SU-DHL-6 (cell line): ENCODE measurements around the gene SOHLH2.

ENCODE experiments used
- EZH2phosphoT487 ChIP-seq: fragments of 200-600 bp; sonication (generic), shearing (Covaris generic); conservative IDR thresholded peaks from 2 replicates; pipeline ENCODE4 v1.6.1; 2018; ENCODE audit warnings: mild to moderate bottlenecking, antibody characterized with exemption, low read length, moderate library complexity, mixed read lengths
- TF ChIP-seq, protein P1 (sequence below): fragments of 200-600 bp; sonication (generic); IDR thresholded peaks from one replicate; pipeline ENCODE4 v1.5.1; 2017; ENCODE audit warnings: antibody characterized with exemption, mild to moderate bottlenecking, low read length, moderate library complexity; ENCODE audit not compliant: insufficient read depth, poor library complexity, severe bottlenecking

DNA sequence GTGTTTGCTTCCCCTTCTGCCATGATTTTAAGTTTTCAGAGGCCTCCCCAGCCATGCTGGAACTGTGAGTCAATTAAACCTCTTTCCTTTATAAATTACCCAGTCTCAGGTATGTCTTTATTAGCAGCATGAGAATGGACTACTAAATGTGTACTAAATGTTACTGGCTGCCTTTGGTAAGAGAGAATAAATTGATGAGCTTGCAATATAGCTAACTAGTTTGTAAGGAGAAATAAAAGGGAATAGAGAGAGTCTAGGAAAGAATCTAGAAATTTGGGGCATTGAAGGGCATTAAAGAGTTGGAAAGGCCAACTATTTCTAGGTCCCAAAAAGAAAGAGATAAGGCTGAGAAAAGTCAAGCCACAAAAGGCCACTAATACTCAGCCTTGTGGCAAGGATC is 5.5 kb upstream of the SOHLH2 start:
- TF ChIP-seq, protein P1, sequence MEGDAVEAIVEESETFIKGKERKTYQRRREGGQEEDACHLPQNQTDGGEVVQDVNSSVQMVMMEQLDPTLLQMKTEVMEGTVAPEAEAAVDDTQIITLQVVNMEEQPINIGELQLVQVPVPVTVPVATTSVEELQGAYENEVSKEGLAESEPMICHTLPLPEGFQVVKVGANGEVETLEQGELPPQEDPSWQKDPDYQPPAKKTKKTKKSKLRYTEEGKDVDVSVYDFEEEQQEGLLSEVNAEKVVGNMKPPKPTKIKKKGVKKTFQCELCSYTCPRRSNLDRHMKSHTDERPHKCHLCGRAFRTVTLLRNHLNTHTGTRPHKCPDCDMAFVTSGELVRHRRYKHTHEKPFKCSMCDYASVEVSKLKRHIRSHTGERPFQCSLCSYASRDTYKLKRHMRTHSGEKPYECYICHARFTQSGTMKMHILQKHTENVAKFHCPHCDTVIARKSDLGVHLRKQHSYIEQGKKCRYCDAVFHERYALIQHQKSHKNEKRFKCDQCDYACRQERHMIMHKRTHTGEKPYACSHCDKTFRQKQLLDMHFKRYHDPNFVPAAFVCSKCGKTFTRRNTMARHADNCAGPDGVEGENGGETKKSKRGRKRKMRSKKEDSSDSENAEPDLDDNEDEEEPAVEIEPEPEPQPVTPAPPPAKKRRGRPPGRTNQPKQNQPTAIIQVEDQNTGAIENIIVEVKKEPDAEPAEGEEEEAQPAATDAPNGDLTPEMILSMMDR = no peak
- no peak for TF ChIP-seq EZH2phosphoT487
